GM18505 (cell line): ENCODE results near the gene ZFAND5.

Experiments used
- ATAC-seq: cut with Tn5 transposase; IDR thresholded peaks from one replicate; pipeline ENCODE4 v1.9.1; 2021; ENCODE audit not compliant: unreplicated experiment
- POLR2A ChIP-seq: IDR thresholded peaks from 4 replicates; pipeline ENCODE4 v1.6.1; 2011; ENCODE audit warnings: borderline replicate concordance; ENCODE audit not compliant: insufficient read depth, insufficient read length; ENCODE audit errors: extremely low read depth

The ZFAND5 gene

GRCh38 chr9:72304538-72304937, 60.5 kb downstream of the ZFAND5 start:
- TF ChIP-seq POLR2A, result no peak
- no peak for ATAC-seq
